GM12891 (cell line): ENCODE data around the gene CRISPLD2.

ENCODE experiments used
- POLR2A ChIP-seq: IDR thresholded peaks from 2 replicates; pipeline ENCODE4 v1.6.1; 2011; ENCODE audit warnings: low read depth, low read length, control low read depth
- SPI1 ChIP-seq: IDR thresholded peaks from 2 replicates; pipeline ENCODE4 v1.6.1; 2011; ENCODE audit warnings: low read depth, low read length, control low read depth

DNA sequence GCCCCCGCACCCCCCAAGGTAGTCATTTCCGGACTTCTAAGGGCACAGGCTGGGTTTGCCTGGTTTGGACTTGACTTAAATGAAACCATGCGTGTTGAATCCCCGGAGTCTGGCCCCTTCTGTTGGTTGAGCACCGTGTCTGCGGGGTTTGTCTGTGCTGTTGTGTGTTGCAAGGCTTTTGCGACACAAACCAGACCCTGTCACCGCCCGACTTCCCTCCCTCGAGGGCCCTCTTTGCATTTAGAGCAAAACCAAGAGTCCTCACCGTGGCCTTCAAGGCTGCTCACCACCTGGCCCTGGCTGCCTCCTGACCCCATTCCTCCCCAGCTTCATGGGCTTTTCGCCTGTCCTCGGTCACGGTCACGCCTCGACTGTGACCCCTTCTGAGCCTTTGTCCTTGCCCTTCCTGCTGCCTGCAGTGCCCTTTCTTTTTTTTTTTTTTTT, 7.4 kb downstream of the CRISPLD2 start:
- TF ChIP-seq POLR2A (no peak), SPI1 (no peak)
